ENCODE measurements around the gene PITX2. TPM values are rescaled to one million over a fixed set of nuclear protein-coding genes. Genes with fewer than 3 reads are reported as not detected.

Gene PITX2
- polyA plus RNA-seq, 1 donor = 32.6 TPM

GRCh38 chr4:110623718-110624397 is 981 bp upstream of the PITX2 start:
- DNase-seq = no peak

- DNase-seq = no peak
Measured at GRCh38 chr4:110621839-110622751, 782 bp downstream of the PITX2 start.

GRCh38 chr4:110621328-110621812 is 1.5 kb downstream of the PITX2 start:
- DNase-seq = no peak

- no peak for DNase-seq
Measured at GRCh38 chr4:110620691-110621327, 2.1 kb downstream of the PITX2 start.

- DNase-seq = no peak
Measured at GRCh38 chr4:110620322-110620690, 2.6 kb downstream of the PITX2 start.

GRCh38 chr4:110619463-110620247 is 3.2 kb downstream of the PITX2 start:
- no peak for DNase-seq

- DNase-seq = no peak
Measured at GRCh38 chr4:110618581-110619462, 4.1 kb downstream of the PITX2 start.

GRCh38 chr4:110617646-110618580 is 5.0 kb downstream of the PITX2 start:
- no peak for DNase-seq

GRCh38 chr4:110617075-110617640 is 5.7 kb downstream of the PITX2 start:
- DNase-seq = no peak

- DNase-seq = no peak
Measured at GRCh38 chr4:110616238-110617074, 6.4 kb downstream of the PITX2 start.

- DNase-seq = no peak
Measured at GRCh38 chr4:110615353-110616237, 7.3 kb downstream of the PITX2 start.

- no peak for DNase-seq
Measured at GRCh38 chr4:110614976-110615352, 7.9 kb downstream of the PITX2 start.

- no peak for DNase-seq
Measured at GRCh38 chr4:110614173-110614963, 8.5 kb downstream of the PITX2 start.

GRCh38 chr4:110613745-110614144 is 9.1 kb downstream of the PITX2 start:
- no peak for DNase-seq

- no peak for DNase-seq
Measured at GRCh38 chr4:110612631-110613269, 10.1 kb downstream of the PITX2 start.

- DNase-seq = no peak
Measured at GRCh38 chr4:110611968-110612447, 10.9 kb downstream of the PITX2 start.

Measured in hindlimb muscle (tissue), 1 donor.